Motor neuron (in vitro differentiated cells): Measurements from ENCODE around the gene COA1. TPM values are rescaled to one million over a fixed set of nuclear protein-coding genes. Genes with fewer than 3 reads are reported as not detected.

ENCODE experiments used
- ATAC-seq, 8 experiments: fragments of 200-7000 bp; cut with Tn5 transposase; replicated peaks in 6 of 8; 2 replicates each; pipeline ENCODE4 v1.8.0; 2021; ENCODE audit warnings: mild to moderate bottlenecking in 8 of 8, moderate library complexity in 8 of 8
- H3K27ac ChIP-seq, 2 donors: fragments of 250-450 bp; sonication (Bioruptor Pico); 2 replicates each; pipeline ENCODE4 v1.9.0; 2021; ENCODE audit warnings: antibody characterized with exemption in 2 of 2, mild to moderate bottlenecking in 2 of 2, moderate library complexity in 1 of 2
- H3K4me1 ChIP-seq, 2 donors: fragments of 250-450 bp; sonication (Bioruptor Pico); replicated peaks in 1 of 2; 2 replicates each; pipeline ENCODE4 v1.6.1; 2021; ENCODE audit warnings: antibody characterized with exemption in 2 of 2, mild to moderate bottlenecking in 2 of 2, moderate library complexity in 1 of 2
- H3K4me3 ChIP-seq, 5 donors: fragments of 250-450 bp; sonication (Bioruptor Pico); 2 replicates each; pipeline ENCODE4 v1.9.0; 2021; ENCODE audit warnings: antibody characterized with exemption in 5 of 5, mild to moderate bottlenecking in 5 of 5, moderate library complexity in 4 of 5
- WGBS, 10 experiments: fragments of 450-650 bp; shearing (Covaris generic); methylation state at CpG; one replicate each; pipeline ENCODE4 v1.0.0; 2022; 5-methylcytosine and 5-hydroxymethylcytosine counted together
- in situ Hi-C, 9 experiments: fragments of 400-800 bp; cut with MboI; loops; one replicate each; pipeline ENCODE4 v1.15.0; 2021; ENCODE audit warnings: low sequenced_read_pairs in 9 of 9, low pct_unique_long_range_greater_than_20kb in 2 of 9; ENCODE audit not compliant: unreplicated experiment in 9 of 9
- total RNA-seq, 8 experiments: library from RNA; unstranded; fragments of 300-600 nt; gene quantifications; 2 replicates each; pipeline versions ENCODE4 v1.2.3 to v1.2.4, GENCODE V29; 2022

The COA1 gene
- total RNA-seq, 8 experiments from 2014 or later: 46.0 to 93.2 (median 76.1) TPM

GRCh38 chr7:43591558-43592180, 137.7 kb downstream of the COA1 start:
- WGBS, 10 experiments: 19 to 88% (median 66%) methylated on average over 2 to 4 of the region's 4 CpGs; no CpG with 5 or more reads in 1 of the 10 experiments
- H3K4me1 ChIP-seq: no peaks in the 10 kb centered on the region
- ATAC-seq: no peak
- H3K4me3 ChIP-seq: no peak overlapping the region
- no peak overlapping the region for H3K27ac ChIP-seq
- in situ Hi-C loops: loop anchor here in 5 of 9 experiments (25.0 kb wide), 2 partner anchors 121 to 246 kb away; no protein-coding TSS in a partner anchor

- no peak for ATAC-seq
- no peak overlapping the region for H3K27ac ChIP-seq
- no peaks in the 10 kb centered on the region for H3K4me1 ChIP-seq
- in situ Hi-C loops: loop anchor here in 5 of 9 experiments (25.0 kb wide), 2 partner anchors 121 to 246 kb away; no protein-coding TSS in a partner anchor
- H3K4me3 ChIP-seq: no peak overlapping the region
- WGBS, 10 experiments: 0 to 100% (median 93%) methylated on average over 1 to 2 of the region's 2 CpGs; no CpG with 5 or more reads in 4 of the 10 experiments
Measured at GRCh38 chr7:43590862-43591557, 138.3 kb downstream of the COA1 start.

- in situ Hi-C loops: loop anchor here in 5 of 9 experiments (10.0 to 25.0 kb wide), 3 partner anchors 115 to 248 kb away; no protein-coding TSS in a partner anchor
- WGBS, 10 experiments: 80 to 100% (median 96%) methylated on average over 1 to 3 of the region's 3 CpGs
- Histone ChIP-seq H3K27ac (no peak overlapping the region), H3K4me3 (no peak overlapping the region), H3K4me1 (peaks cover 0 to under 1% of the 10 kb centered on the region in 2 donors)
- no peak for ATAC-seq
Measured at GRCh38 chr7:43589728-43590127, 139.6 kb downstream of the COA1 start.

Other genes starting within 250 kb of the COA1 start
- 10 to 100 TPM in 5 of 8 experiments, 1 to 10 TPM in 3; 3.9 to 18.4 (median 13.4) TPM for gene STK17A, start 146.4 kb downstream of the COA1 start, total RNA-seq
- 10 to 100 TPM in 6 of 8 experiments, 1 to 10 TPM in 2; 2.3 to 45.0 (median 17.1) TPM for gene BLVRA, start 29.2 kb upstream of the COA1 start, total RNA-seq
- 100 to 1,000 TPM; 123 to 213 (median 132) TPM for gene MRPS24, start 140.0 kb upstream of the COA1 start, total RNA-seq
- 10 to 100 TPM; 20.1 to 50.1 (median 27.2) TPM for gene URGCP, start 177.1 kb upstream of the COA1 start, total RNA-seq
- gene UBE2D4, start 196.9 kb upstream of the COA1 start, total RNA-seq: 10 to 100 TPM in 5 of 8 experiments, 1 to 10 TPM in 3; 8.3 to 29.7 (median 10.7) TPM